Parathyroid adenoma (tissue), 2 donors: ENCODE results near the gene FHL5.

Experiments
- H2AFZ ChIP-seq: fragments of 300-600 bp; sonication (generic); one replicate; pipeline ENCODE4 v1.7.0; 2017; ENCODE audit warnings: antibody characterized with exemption, mild to moderate bottlenecking
- H3K27ac ChIP-seq: fragments of 300-600 bp; sonication (generic); one replicate; pipeline ENCODE4 v1.7.0; 2017
- H3K27me3 ChIP-seq: fragments of 300-600 bp; sonication (generic); one replicate; pipeline ENCODE4 v1.7.0; 2017; ENCODE audit warnings: low read length; ENCODE audit not compliant: control insufficient read depth, insufficient read depth
- H3K36me3 ChIP-seq: fragments of 300-600 bp; sonication (generic); one replicate; pipeline ENCODE4 v1.7.0; 2017; ENCODE audit warnings: low read length; ENCODE audit not compliant: control insufficient read depth, insufficient read depth
- H3K4me1 ChIP-seq: fragments of 300-600 bp; sonication (generic); one replicate; pipeline ENCODE4 v1.7.0; 2017; ENCODE audit warnings: control low read depth
- H3K4me2 ChIP-seq: fragments of 300-600 bp; sonication (generic); one replicate; pipeline ENCODE4 v1.7.0; 2017; ENCODE audit warnings: low read length
- H3K4me3 ChIP-seq: fragments of 300-600 bp; sonication (generic); one replicate; pipeline ENCODE4 v1.7.0; 2017; ENCODE audit warnings: low read depth, low read length
- H3K79me2 ChIP-seq: fragments of 300-600 bp; sonication (generic); one replicate; pipeline ENCODE4 v1.7.0; 2017; ENCODE audit warnings: control low read depth
- H3K9ac ChIP-seq: fragments of 300-600 bp; sonication (generic); one replicate; pipeline ENCODE4 v1.7.0; 2017; ENCODE audit warnings: mild to moderate bottlenecking
- H3K9me3 ChIP-seq: fragments of 300-600 bp; sonication (generic); one replicate; pipeline ENCODE4 v1.7.0; 2017; ENCODE audit warnings: low read length; ENCODE audit not compliant: control insufficient read depth
- CTCF ChIP-seq: fragments of 300-600 bp; sonication (generic); IDR thresholded peaks from one replicate; pipeline ENCODE4 v1.7.0; 2017; ENCODE audit warnings: antibody characterized with exemption, mild to moderate bottlenecking
- donor health status: primary hyperparathyroidism.

The FHL5 gene

GRCh38 chr6:96570053-96570452 lies 7.1 kb downstream of the FHL5 start:
- no peak overlapping the region for H3K4me2 ChIP-seq
- no peaks in the 10 kb centered on the region for H3K27me3 ChIP-seq
- H3K79me2 ChIP-seq, result no peaks in the 10 kb centered on the region
- no peaks in the 10 kb centered on the region for H3K9me3 ChIP-seq
- TF ChIP-seq CTCF, result no peak
- H3K4me3 ChIP-seq, result no peak overlapping the region
- H2AFZ ChIP-seq, result no peak overlapping the region
- no peaks in the 10 kb centered on the region for H3K36me3 ChIP-seq
- H3K4me1 ChIP-seq, result no peaks in the 10 kb centered on the region
- no peak overlapping the region for H3K27ac ChIP-seq
- H3K9ac ChIP-seq, result no peak overlapping the region

GRCh38 chr6:96571551-96571950 lies 8.6 kb downstream of the FHL5 start:
- H3K4me3 ChIP-seq, result no peak overlapping the region

GRCh38 chr6:96575359-96575758 lies 12.4 kb downstream of the FHL5 start:
- H3K36me3 ChIP-seq, result no peaks in the 10 kb centered on the region
- no peaks in the 10 kb centered on the region for H3K4me1 ChIP-seq
- no peak for TF ChIP-seq CTCF
- no peak overlapping the region for H3K4me3 ChIP-seq
- H3K9me3 ChIP-seq, result no peaks in the 10 kb centered on the region
- no peak overlapping the region for H3K9ac ChIP-seq
- H3K27ac ChIP-seq, result no peak overlapping the region
- H3K27me3 ChIP-seq, result no peaks in the 10 kb centered on the region
- H3K4me2 ChIP-seq, result no peak overlapping the region
- no peak overlapping the region for H2AFZ ChIP-seq
- no peaks in the 10 kb centered on the region for H3K79me2 ChIP-seq

More at GRCh38 chr6:96571551-96571950, 8.6 kb downstream of the FHL5 start:
- Histone ChIP-seq H3K9me3 (no peaks in the 10 kb centered on the region), H3K9ac (no peak overlapping the region), H3K79me2 (no peaks in the 10 kb centered on the region), H3K36me3 (no peaks in the 10 kb centered on the region), H3K4me1 (no peaks in the 10 kb centered on the region), H2AFZ (no peak overlapping the region), H3K27ac (no peak overlapping the region), H3K4me2 (no peak overlapping the region), H3K27me3 (no peaks in the 10 kb centered on the region)
- no peak for TF ChIP-seq CTCF

GRCh38 chr6:96576221-96576620 lies 13.3 kb downstream of the FHL5 start:
- Histone ChIP-seq H3K4me1 (no peaks in the 10 kb centered on the region), H3K27ac (no peak overlapping the region), H3K4me3 (no peak overlapping the region), H3K9ac (no peak overlapping the region), H3K4me2 (no peak overlapping the region), H2AFZ (no peak overlapping the region), H3K9me3 (no peaks in the 10 kb centered on the region), H3K27me3 (no peaks in the 10 kb centered on the region), H3K36me3 (no peaks in the 10 kb centered on the region), H3K79me2 (no peaks in the 10 kb centered on the region)
- TF ChIP-seq CTCF, result no peak

GRCh38 chr6:96582021-96582420 lies 19.1 kb downstream of the FHL5 start:
- H3K9me3 ChIP-seq, result no peaks in the 10 kb centered on the region
- H3K9ac ChIP-seq, result no peak overlapping the region
- no peaks in the 10 kb centered on the region for H3K4me1 ChIP-seq
- no peak for TF ChIP-seq CTCF
- no peak overlapping the region for H3K4me2 ChIP-seq
- H3K27me3 ChIP-seq, result no peaks in the 10 kb centered on the region
- no peaks in the 10 kb centered on the region for H3K36me3 ChIP-seq
- H2AFZ ChIP-seq, result no peak overlapping the region
- no peaks in the 10 kb centered on the region for H3K79me2 ChIP-seq
- no peak overlapping the region for H3K27ac ChIP-seq
- H3K4me3 ChIP-seq, result no peak overlapping the region
